SK-N-SH (cell line): ENCODE data around the gene SULT1C3.

Experiments
- TF ChIP-seq, protein P1 (sequence below): fragments of 200-600 bp; sonication (generic); IDR thresholded peaks from 2 replicates; pipeline ENCODE4 v1.6.1; 2017; ENCODE audit warnings: antibody characterized with exemption, mild to moderate bottlenecking, moderate library complexity
- TF ChIP-seq, protein P2 (sequence below): IDR thresholded peaks from 2 replicates; pipeline ENCODE4 v1.6.1; 2012; ENCODE audit warnings: mild to moderate bottlenecking, low read depth, low read length, moderate library complexity

DNA sequence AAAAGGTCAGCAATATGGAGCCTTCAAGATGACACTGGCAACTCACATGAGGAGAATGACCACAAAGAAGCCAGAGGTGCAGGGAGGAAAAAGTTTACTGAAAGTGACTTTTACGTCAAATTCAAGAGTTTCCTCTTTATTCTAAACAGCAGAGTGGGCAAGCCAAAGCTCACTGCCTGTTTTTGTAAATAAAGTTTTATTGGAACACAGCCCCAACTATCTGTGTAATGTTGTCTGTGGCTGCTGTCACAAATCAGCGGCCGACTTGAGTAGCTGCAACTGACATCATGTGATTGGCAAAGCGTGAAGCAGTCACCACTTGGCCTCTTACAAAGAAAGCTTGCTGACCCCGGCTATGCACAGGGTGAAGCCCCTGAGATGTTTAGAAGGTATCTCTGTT lies 39.7 kb downstream of the SULT1C3 start:
- TF ChIP-seq, protein P1, sequence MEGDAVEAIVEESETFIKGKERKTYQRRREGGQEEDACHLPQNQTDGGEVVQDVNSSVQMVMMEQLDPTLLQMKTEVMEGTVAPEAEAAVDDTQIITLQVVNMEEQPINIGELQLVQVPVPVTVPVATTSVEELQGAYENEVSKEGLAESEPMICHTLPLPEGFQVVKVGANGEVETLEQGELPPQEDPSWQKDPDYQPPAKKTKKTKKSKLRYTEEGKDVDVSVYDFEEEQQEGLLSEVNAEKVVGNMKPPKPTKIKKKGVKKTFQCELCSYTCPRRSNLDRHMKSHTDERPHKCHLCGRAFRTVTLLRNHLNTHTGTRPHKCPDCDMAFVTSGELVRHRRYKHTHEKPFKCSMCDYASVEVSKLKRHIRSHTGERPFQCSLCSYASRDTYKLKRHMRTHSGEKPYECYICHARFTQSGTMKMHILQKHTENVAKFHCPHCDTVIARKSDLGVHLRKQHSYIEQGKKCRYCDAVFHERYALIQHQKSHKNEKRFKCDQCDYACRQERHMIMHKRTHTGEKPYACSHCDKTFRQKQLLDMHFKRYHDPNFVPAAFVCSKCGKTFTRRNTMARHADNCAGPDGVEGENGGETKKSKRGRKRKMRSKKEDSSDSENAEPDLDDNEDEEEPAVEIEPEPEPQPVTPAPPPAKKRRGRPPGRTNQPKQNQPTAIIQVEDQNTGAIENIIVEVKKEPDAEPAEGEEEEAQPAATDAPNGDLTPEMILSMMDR: no peak
- TF ChIP-seq, protein P2, sequence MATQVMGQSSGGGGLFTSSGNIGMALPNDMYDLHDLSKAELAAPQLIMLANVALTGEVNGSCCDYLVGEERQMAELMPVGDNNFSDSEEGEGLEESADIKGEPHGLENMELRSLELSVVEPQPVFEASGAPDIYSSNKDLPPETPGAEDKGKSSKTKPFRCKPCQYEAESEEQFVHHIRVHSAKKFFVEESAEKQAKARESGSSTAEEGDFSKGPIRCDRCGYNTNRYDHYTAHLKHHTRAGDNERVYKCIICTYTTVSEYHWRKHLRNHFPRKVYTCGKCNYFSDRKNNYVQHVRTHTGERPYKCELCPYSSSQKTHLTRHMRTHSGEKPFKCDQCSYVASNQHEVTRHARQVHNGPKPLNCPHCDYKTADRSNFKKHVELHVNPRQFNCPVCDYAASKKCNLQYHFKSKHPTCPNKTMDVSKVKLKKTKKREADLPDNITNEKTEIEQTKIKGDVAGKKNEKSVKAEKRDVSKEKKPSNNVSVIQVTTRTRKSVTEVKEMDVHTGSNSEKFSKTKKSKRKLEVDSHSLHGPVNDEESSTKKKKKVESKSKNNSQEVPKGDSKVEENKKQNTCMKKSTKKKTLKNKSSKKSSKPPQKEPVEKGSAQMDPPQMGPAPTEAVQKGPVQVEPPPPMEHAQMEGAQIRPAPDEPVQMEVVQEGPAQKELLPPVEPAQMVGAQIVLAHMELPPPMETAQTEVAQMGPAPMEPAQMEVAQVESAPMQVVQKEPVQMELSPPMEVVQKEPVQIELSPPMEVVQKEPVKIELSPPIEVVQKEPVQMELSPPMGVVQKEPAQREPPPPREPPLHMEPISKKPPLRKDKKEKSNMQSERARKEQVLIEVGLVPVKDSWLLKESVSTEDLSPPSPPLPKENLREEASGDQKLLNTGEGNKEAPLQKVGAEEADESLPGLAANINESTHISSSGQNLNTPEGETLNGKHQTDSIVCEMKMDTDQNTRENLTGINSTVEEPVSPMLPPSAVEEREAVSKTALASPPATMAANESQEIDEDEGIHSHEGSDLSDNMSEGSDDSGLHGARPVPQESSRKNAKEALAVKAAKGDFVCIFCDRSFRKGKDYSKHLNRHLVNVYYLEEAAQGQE: no peak
